ENCODE results near the gene PCDHA2. TPM values are rescaled to one million over a fixed set of nuclear protein-coding genes. Genes with fewer than 3 reads are reported as not detected.

PCDHA2 gene
- not detected in 2 replicates for total RNA-seq

DNA sequence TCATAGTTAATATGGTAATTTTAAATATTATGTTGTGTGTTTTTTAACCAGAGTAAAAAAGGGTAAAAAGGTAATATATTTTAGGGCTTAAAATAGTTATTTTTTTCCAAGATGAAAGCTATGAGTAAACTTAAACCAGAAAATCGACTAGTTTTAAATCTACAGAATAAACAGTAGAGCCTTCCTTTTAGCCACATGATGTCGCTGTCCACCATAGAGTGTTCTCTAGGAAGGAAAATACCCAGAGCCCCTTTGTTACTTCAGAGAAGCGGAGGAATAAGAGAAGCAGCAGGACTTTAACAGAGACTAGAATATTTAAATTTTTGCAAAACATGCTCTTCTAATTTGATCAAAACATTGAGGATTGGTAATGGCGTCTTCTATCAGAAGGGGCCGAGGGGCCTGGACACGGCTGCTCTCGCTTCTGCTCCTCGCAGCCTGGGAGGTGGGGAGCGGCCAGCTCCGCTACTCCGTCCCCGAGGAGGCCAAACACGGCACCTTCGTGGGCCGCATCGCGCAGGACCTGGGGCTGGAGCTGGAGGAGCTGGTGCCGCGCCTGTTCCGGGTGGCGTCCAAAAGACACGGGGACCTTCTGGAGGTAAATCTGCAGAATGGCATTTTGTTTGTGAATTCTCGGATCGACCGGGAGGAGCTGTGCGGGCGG, at the start of gene PCDHA2:
PCDHA2 (plus strand) TSS at position 258 of the 664 bp plus-strand sequence.

DNA sequence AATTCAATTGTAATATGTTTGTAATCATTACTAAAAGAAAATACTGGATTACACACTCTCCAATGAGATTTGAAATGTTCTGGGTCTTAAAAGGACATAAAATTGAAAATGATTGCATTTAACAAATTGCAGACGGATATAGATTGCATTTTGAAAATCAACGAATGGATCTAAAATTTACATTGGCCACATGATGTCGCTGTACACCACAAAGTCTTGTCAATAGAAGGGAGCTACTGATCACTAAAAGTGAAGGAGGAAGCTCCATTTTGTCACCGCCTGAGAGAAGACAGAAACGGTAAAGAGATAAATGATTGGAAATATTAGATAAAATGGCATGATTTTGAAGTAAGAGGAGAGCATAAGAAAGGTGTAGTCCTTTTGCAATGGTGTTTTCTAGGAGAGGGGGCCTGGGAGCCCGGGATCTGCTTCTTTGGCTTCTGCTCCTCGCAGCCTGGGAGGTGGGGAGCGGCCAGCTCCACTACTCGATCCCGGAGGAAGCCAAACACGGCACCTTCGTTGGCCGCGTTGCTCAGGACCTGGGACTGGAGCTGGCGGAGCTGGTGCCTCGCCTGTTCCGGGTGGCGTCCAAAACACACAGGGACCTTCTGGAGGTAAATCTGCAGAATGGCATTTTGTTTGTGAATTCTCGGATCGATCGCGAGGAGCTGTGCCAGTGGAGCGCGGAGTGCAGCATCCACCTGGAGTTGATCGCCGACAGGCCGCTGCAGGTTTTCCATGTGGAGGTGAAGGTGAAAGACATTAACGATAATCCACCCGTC, 8.6 kb upstream of the PCDHA2 start, which contains the start of gene PCDHA1:
PCDHA1 (plus strand) TSS at position 236 of the 782 bp plus-strand sequence.

DNA sequence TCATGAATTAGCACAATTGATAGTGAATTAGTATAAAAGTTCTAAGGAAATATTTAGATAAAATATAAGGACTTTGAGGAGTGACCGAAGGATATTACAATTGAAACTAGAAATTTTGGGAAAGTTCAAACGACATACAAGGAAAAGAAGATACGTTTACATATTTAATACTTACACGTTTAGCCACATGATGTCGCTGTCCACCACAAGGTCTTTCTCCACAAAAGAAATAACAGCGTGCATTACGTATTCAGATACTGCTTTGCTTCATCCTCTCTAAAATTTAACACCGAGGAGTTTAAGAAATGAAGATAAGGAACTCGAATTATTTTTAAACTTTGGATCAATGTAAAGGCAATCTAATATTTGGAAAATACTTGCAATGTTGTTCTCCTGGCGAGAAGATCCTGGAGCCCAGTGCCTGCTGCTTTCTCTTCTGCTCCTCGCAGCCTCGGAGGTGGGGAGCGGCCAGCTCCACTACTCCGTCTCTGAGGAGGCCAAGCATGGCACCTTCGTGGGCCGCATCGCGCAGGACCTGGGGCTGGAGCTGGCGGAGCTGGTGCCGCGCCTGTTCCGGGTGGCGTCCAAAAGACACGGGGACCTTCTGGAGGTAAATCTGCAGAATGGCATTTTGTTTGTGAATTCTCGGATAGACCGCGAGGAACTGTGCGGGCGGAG, 6.3 kb downstream of the PCDHA2 start, which contains the start of gene PCDHA3:
PCDHA3 (plus strand) TSS at position 242 of the 678 bp plus-strand sequence.

DNA sequence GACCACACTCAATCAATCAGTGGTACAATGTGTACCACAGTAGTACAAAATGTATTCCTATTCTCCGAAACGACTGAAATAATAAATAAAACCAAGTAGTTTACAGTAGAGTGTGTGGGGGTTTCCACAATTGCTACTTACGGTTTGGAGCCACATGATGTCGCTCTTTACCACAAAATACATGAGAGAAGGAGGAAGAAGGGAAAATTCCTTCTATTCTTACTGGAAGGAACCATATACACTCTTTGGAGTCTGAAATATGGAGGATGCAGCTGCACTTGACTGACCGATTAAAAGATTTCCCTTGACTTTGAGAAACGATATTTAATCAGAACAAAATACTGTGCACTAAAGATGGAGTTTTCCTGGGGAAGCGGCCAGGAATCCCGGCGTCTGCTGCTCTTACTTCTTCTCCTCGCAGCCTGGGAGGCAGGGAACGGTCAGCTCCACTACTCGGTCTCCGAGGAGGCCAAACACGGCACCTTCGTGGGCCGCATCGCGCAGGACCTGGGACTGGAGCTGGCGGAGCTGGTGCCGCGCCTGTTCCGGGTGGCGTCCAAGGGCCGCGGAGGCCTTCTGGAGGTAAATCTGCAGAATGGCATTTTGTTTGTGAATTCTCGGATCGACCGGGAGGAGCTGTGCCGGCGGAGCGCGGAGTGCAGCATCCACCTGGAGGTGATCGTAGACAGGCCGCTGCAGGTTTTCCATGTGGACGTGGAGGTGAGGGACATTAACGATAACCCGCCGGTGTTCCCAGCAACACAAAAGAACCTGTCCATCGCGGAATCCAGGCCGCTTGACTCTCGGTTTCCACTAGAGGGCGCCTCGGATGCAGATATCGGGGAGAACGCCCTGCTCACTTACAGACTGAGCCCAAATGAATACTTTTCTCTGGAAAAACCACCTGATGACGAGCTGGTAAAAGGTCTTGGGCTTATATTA, 12.5 kb downstream of the PCDHA2 start, which contains the start of gene PCDHA4:
PCDHA4 (plus strand) TSS at position 235 of the 942 bp plus-strand sequence.

DNA sequence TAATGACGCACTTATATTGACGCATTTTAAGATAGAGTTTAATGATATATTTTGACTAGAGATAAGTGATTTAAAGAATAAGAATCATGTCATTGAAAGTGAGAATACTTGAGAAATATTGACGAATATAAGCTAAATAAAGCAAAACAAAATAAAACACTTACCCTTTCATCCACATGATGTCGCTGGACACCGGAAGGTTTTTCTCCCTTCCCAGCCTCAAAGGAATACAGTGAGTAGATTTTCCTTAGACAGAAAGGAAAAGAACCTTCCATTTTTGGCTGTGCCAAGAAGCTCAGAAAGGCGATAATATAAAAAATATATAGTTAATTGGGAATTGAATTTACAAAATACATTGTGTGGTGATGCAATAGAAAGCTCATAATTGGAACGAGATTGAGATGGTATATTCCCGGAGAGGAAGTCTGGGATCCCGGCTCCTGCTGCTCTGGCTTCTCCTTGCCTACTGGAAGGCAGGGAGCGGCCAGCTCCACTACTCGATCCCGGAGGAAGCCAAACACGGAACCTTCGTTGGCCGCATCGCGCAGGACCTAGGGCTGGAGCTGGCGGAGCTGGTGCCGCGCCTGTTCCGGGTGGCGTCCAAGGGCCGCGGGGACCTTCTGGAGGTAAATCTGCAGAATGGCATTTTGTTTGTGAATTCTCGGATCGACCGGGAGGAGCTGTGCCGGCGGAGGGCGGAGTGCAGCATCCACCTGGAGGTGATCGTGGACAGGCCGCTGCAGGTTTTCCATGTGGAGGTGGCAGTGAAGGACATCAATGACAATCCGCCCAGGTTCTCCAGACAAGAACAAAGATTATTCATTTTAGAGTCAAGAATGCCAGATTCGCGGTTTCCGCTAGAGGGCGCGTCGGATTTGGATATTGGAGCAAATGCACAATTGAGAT, 27.0 kb downstream of the PCDHA2 start, which contains the start of gene PCDHA5:
PCDHA5 (plus strand) TSS at position 239 of the 906 bp plus-strand sequence.

DNA sequence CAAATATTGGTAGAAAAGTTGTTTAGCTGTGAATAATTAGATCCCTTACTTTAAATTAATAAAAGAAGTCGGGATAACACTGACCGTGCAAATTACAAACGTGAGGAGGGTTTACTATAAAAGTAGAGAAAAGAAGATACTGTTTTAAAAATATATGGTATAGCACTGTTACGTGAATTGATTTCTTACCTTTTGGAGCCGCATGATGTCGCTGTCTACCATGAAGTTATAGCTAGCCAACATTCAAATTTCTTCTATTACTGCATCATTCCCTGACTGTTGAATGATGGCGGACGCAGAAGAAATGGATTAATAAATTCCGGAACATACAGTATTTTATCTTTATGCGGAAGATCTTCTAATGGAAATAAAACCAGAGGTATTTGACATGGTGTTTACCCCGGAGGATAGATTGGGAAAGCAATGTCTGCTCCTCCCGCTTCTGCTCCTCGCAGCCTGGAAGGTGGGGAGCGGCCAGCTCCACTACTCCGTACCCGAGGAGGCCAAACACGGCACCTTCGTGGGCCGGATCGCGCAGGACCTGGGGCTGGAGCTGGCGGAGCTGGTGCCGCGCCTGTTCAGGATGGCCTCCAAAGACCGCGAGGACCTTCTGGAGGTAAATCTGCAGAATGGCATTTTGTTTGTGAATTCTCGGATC, 33.2 kb downstream of the PCDHA2 start, which contains the start of gene PCDHA6:
PCDHA6 (plus strand) TSS at position 257 of the 658 bp plus-strand sequence; CDS start at position 389, 132 bp downstream.

DNA sequence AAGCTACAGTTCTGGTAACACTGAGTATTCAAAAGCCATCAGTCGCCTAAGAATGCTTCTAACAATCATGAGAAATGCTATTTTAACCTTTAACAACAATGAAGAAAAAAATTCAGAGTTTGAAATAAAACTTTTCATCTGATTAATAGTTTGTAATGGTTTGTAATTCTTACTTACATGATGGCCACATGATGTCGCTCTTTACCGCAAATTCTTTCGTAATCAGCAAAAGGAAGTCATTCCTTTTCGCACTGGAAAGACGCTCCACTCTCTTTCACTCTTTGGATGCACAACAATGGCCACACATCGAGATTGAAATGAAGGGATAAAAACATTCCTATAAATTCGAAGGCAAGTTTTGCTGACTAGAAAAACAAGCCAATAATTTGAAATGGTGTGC, 39.3 kb downstream of the PCDHA2 start, which contains the start of gene PCDHA7:
PCDHA7 (plus strand) TSS at position 277 of the 400 bp plus-strand sequence; CDS start at position 392, 115 bp downstream.

DNA sequence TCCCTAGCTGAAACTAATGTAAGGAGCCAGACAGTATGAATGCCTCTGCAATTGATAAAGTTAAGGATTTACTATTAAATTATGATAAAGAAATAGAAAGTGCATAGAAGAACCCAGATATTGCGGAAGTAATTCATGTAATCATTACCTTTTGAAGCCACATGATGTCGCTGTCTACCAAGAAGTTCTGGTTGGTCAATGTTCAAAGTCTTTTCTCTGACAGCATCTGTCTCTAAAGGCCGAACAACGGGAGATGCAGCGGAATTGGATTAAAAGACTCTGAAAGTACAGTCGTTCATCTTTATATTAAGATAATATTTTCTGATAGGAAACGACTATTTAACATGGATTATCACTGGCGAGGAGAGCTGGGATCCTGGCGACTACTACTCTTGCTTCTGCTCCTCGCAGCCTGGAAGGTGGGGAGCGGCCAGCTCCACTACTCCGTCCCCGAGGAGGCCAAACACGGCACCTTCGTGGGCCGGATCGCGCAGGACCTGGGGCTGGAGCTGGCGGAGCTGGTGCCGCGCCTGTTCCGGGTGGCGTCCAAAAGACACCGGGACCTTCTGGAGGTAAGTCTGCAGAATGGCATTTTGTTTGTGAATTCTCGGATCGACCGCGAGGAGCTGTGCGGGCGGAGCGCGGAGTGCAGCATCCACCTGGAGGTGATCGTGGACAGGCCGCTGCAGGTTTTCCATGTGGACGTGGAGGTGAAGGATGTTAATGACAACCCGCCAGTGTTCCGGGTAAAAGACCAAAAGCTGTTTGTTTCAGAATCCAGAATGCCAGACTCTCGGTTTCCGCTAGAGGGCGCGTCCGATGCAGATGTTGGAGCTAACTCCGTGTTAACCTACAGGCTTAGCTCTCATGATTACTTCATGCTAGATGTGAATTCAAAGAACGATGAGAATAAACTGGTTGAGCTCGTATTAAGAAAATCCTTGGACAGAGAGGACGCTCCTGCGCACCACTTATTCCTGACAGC, 46.6 kb downstream of the PCDHA2 start, which contains the start of gene PCDHA8:
PCDHA8 (plus strand) TSS at position 210 of the 985 bp plus-strand sequence; CDS start at position 345, 135 bp downstream.

Other genes with a start within 250 kb of the PCDHA2 start
- 0.53 and 3.5 TPM in 2 replicates for gene EIF4EBP3, start 247.2 kb upstream of the PCDHA2 start, total RNA-seq
- 50.2 and 66.6 TPM in 2 replicates for gene SRA1, start 237.4 kb upstream of the PCDHA2 start, total RNA-seq
- 6.0 and 12.7 TPM in 2 replicates for gene APBB3, start 230.3 kb upstream of the PCDHA2 start, total RNA-seq
- gene SLC35A4, start 230.0 kb upstream of the PCDHA2 start, total RNA-seq: 32.8 and 38.3 TPM in 2 replicates
- gene CD14, start 161.7 kb upstream of the PCDHA2 start, total RNA-seq: 0.18 TPM in 1 of 2 replicates, not detected in the other
- 42.1 and 44.5 TPM in 2 replicates for gene TMCO6, start 155.4 kb upstream of the PCDHA2 start, total RNA-seq
- 55.4 and 63.6 TPM in 2 replicates for gene NDUFA2, start 147.2 kb upstream of the PCDHA2 start, total RNA-seq
- 71.5 and 105 TPM in 2 replicates for gene IK, start 147.0 kb upstream of the PCDHA2 start, total RNA-seq
- 23.9 and 40.4 TPM in 2 replicates for gene WDR55, start 129.9 kb upstream of the PCDHA2 start, total RNA-seq
- 0.18 and 0.29 TPM in 2 replicates for gene DND1, start 121.3 kb upstream of the PCDHA2 start, total RNA-seq
- gene HARS1, start 103.5 kb upstream of the PCDHA2 start, total RNA-seq: 103 TPM in 2 replicates
- 29.7 and 33.5 TPM in 2 replicates for gene HARS2, start 103.4 kb upstream of the PCDHA2 start, total RNA-seq
- 37.2 and 37.7 TPM in 2 replicates for gene ZMAT2, start 94.4 kb upstream of the PCDHA2 start, total RNA-seq
- gene PCDHA1, start 8.7 kb upstream of the PCDHA2 start, total RNA-seq: not detected in 2 replicates
- 0.18 and 0.58 TPM in 2 replicates for gene PCDHA3, start 6.2 kb downstream of the PCDHA2 start, total RNA-seq
- gene PCDHA4, start 12.2 kb downstream of the PCDHA2 start, total RNA-seq: 0.35 TPM in 1 of 2 replicates, not detected in the other
- not detected in 2 replicates for gene PCDHA5, start 26.8 kb downstream of the PCDHA2 start, total RNA-seq
- gene PCDHA6, start 33.1 kb downstream of the PCDHA2 start, total RNA-seq: under 0.01 TPM in 1 of 2 replicates, not detected in the other
- 0.71 TPM in 1 of 2 replicates, not detected in the other for gene PCDHA7, start 39.4 kb downstream of the PCDHA2 start, total RNA-seq
- not detected in 2 replicates for gene PCDHA8, start 46.3 kb downstream of the PCDHA2 start, total RNA-seq
- gene PCDHA9, start 53.5 kb downstream of the PCDHA2 start, total RNA-seq: not detected in 2 replicates
- gene PCDHA10, start 61.0 kb downstream of the PCDHA2 start, total RNA-seq: not detected in 2 replicates
- gene PCDHA11, start 74.1 kb downstream of the PCDHA2 start, total RNA-seq: not detected in 2 replicates
- not detected in 2 replicates for gene PCDHA12, start 80.5 kb downstream of the PCDHA2 start, total RNA-seq
- gene PCDHA13, start 87.3 kb downstream of the PCDHA2 start, total RNA-seq: not detected in 2 replicates
- gene PCDHAC1, start 131.4 kb downstream of the PCDHA2 start, total RNA-seq: not detected in 2 replicates
- not detected in 2 replicates for gene PCDHAC2, start 171.6 kb downstream of the PCDHA2 start, total RNA-seq